Measurements from ENCODE around the gene RBPMS2. TPM values are rescaled to one million over a fixed set of nuclear protein-coding genes. Genes with fewer than 3 reads are reported as not detected.
A peak's percentile ranks its signal among the peaks of the same experiment; 100 is the strongest.

RBPMS2 gene
- total RNA-seq, 2 experiments from 2014 or later, result not detected

DNA sequence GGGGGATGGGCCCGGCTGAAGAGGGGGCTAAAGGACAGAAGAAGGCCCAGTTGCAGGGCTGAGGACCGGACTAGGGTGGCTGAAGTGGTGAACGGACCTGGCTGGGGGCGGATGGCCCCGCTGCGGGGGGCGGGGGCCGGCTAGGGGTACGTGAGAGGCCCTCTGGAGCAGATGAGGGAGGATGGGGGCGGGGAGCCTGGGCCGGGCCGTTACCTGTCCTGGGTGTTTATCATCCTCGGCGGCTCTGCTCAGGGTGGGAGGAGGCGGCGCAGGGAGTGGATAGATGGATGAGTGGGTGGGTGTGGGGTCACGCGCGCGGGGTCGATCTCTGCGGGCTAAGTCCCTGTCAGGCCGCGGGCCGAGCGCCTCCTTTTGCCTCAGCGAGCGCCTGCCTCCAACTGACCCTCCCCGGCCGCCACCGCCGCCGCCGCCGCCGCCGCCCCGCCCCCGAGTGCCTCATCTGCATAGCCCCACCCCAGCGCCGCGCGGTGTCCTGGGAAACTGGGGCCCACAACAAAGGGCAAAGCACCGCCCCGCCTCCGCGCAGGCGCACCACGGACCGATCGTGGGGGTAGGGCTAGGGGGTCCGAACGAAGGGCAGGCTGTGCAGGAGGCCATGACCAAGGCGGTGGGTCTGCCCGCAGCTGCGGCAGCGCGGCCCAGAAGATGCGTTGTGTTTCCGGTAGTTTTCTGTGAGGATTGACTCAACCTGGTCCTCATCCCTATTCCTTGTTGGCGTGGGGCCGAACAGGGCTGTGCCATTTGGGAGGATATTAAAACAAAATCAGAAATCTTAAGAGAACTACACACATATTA is 72.4 kb downstream of the RBPMS2 start:
- intact Hi-C loops (cut with DNase I, micrococcal nuclease), result loop anchor here in 1 of 2 experiments (5.0 kb wide), 2 partner anchors 541 to 584 kb away; partner anchors contain the start of genes PARP16 and PPIB
- no peaks in the 10 kb centered on the region for H3K27me3 ChIP-seq (ENCODE audit: control insufficient read depth in 1 of 2, insufficient read depth in 2 of 2, low read length in 2 of 2)
- peak; percentile 91 to 98 (median 94) for DNase-seq
- no peaks in the 10 kb centered on the region for H3K27me3 Mint-ChIP-seq
- H3K9me3 Mint-ChIP-seq, result no peaks in the 10 kb centered on the region
- H3K27ac ChIP-seq (ENCODE audit: low read depth in 1 of 2, low read length in 2 of 2), result peak overlapping the region; percentile 60 to 75
- H3K4me1 ChIP-seq (ENCODE audit: insufficient read depth, low read length), result peaks cover 54% of the 10 kb centered on the region
- H3K4me1 Mint-ChIP-seq (ENCODE audit: low read depth), result peaks cover 58% of the 10 kb centered on the region
- peak overlapping the region; percentile 91 for H3K4me3 ChIP-seq (ENCODE audit: low read length)
- CTCF ChIA-PET, result no interaction called here
- ATAC-seq (ENCODE audit: poor library complexity), result peak; percentile 96
- peak overlapping the region; percentile 85 for H3K4me3 Mint-ChIP-seq
- H3K36me3 ChIP-seq (ENCODE audit: insufficient read depth, low read length), result no peaks in the 10 kb centered on the region
- POLR2A ChIA-PET, result interaction anchor here (1.0 to 2.4 kb wide), 3 partner anchors 14 to 191 kb away, joined by 3 to 11 read pairs (median 4); no protein-coding TSS in a partner anchor
- H3K27ac Mint-ChIP-seq, result peak overlapping the region; percentile 62
- peaks cover 11% of the 10 kb centered on the region for H3K36me3 Mint-ChIP-seq (ENCODE audit: low read depth)
- no peaks in the 10 kb centered on the region for H3K9me3 ChIP-seq (ENCODE audit: control insufficient read depth in 1 of 2, insufficient read depth in 1 of 2, low read length in 2 of 2)
- TF ChIP-seq, protein P1, sequence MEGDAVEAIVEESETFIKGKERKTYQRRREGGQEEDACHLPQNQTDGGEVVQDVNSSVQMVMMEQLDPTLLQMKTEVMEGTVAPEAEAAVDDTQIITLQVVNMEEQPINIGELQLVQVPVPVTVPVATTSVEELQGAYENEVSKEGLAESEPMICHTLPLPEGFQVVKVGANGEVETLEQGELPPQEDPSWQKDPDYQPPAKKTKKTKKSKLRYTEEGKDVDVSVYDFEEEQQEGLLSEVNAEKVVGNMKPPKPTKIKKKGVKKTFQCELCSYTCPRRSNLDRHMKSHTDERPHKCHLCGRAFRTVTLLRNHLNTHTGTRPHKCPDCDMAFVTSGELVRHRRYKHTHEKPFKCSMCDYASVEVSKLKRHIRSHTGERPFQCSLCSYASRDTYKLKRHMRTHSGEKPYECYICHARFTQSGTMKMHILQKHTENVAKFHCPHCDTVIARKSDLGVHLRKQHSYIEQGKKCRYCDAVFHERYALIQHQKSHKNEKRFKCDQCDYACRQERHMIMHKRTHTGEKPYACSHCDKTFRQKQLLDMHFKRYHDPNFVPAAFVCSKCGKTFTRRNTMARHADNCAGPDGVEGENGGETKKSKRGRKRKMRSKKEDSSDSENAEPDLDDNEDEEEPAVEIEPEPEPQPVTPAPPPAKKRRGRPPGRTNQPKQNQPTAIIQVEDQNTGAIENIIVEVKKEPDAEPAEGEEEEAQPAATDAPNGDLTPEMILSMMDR (IDR thresholded peaks at IDR 0.05), result no peak

DNA sequence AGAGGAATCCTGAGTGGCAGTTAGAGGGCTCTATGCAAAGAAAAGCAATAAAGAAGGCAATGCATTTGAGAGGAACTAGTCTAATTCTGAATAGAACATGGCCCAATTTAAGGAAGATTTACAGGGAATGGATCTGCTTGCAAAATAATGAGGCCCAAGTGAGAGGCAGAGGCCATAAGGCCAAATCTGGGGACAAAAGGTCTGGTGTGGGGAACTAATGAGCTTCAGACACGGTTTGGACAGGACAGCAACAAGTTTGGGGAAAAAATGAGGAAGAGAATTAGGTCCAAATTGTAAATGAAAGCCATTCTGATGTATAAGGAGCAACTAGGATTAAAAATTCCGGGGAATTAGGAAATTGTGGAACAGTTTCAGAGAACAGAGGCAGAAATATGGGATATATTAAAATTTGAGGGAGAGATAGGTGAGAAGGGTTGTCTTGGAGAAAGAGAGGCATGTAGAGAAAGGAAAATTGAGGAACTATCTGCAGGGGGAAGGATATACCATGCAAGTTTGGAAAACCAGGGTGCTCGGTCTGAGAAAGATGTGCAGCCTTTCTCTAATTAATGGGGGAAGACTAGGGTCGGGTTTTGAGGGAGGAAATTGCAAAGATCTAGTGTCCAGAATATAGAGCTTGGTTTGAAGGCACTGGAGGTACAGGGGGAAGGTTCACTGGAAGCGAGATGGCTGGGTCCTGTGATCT is 73.8 kb downstream of the RBPMS2 start:
- Histone ChIP-seq H3K36me3 (ENCODE audit: insufficient read depth, low read length) (no peaks in the 10 kb centered on the region), H3K27me3 (ENCODE audit: control insufficient read depth in 1 of 2, insufficient read depth in 2 of 2, low read length in 2 of 2) (no peaks in the 10 kb centered on the region), H3K4me1 (ENCODE audit: insufficient read depth, low read length) (peaks cover 57% of the 10 kb centered on the region), H3K4me3 (ENCODE audit: low read length) (peak overlapping the region; percentile 91), H3K9me3 (ENCODE audit: control insufficient read depth in 1 of 2, insufficient read depth in 1 of 2, low read length in 2 of 2) (no peaks in the 10 kb centered on the region), H3K27ac (ENCODE audit: low read depth in 1 of 2, low read length in 2 of 2) (no peak overlapping the region)
- no peaks in the 10 kb centered on the region for H3K9me3 Mint-ChIP-seq
- H3K4me1 Mint-ChIP-seq (ENCODE audit: low read depth), result peaks cover 68% of the 10 kb centered on the region
- no peak for DNase-seq
- TF ChIP-seq, protein P1 (IDR thresholded peaks at IDR 0.05), result no peak
- no peaks in the 10 kb centered on the region for H3K27me3 Mint-ChIP-seq
- ATAC-seq (ENCODE audit: poor library complexity), result no peak
- ChIA-PET POLR2A (interaction anchor here (1.1 to 1.3 kb wide), 2 partner anchors 26 to 192 kb away, joined by 3 to 4 read pairs; no protein-coding TSS in a partner anchor), CTCF (interaction anchor here (0.6 to 2.3 kb wide), 3 partner anchors 26 to 1761 kb away, joined by 3 to 9 read pairs (median 3); no protein-coding TSS in a partner anchor)
- intact Hi-C loops (cut with DNase I, micrococcal nuclease), result loop anchor here in 1 of 2 experiments (5.0 kb wide), 2 partner anchors 539 to 586 kb away; partner anchors contain the start of genes PARP16 and PPIB
- peaks cover 11% of the 10 kb centered on the region for H3K36me3 Mint-ChIP-seq (ENCODE audit: low read depth)
- H3K4me3 Mint-ChIP-seq, result peak overlapping the region; percentile 85
- peak overlapping the region; percentile 62 for H3K27ac Mint-ChIP-seq

GRCh38 chr15:64701051-64701450 is 74.3 kb downstream of the RBPMS2 start:
- ATAC-seq (ENCODE audit: poor library complexity) (no peak), DNase-seq (peak in 1 of 14 experiments; percentile 17)
- Mint-ChIP-seq H3K27me3 (no peaks in the 10 kb centered on the region), H3K9me3 (no peaks in the 10 kb centered on the region), H3K4me3 (peak overlapping the region; percentile 85), H3K36me3 (ENCODE audit: low read depth) (peaks cover 16% of the 10 kb centered on the region), H3K4me1 (ENCODE audit: low read depth) (peaks cover 74% of the 10 kb centered on the region), H3K27ac (peak overlapping the region; percentile 62)
- CTCF ChIA-PET, result interaction anchor here (0.7 to 2.3 kb wide), 3 partner anchors 27 to 1761 kb away, joined by 3 to 9 read pairs (median 5); no protein-coding TSS in a partner anchor
- Histone ChIP-seq H3K27me3 (ENCODE audit: control insufficient read depth in 1 of 2, insufficient read depth in 2 of 2, low read length in 2 of 2) (no peaks in the 10 kb centered on the region), H3K4me3 (ENCODE audit: low read length) (no peak overlapping the region), H3K4me1 (ENCODE audit: insufficient read depth, low read length) (peaks cover 57% of the 10 kb centered on the region), H3K27ac (ENCODE audit: low read depth in 1 of 2, low read length in 2 of 2) (no peak overlapping the region), H3K9me3 (ENCODE audit: control insufficient read depth in 1 of 2, insufficient read depth in 1 of 2, low read length in 2 of 2) (no peaks in the 10 kb centered on the region), H3K36me3 (ENCODE audit: insufficient read depth, low read length) (peaks cover under 1% of the 10 kb centered on the region)
- POLR2A ChIA-PET, result interaction anchor here (1.1 to 1.3 kb wide), 2 partner anchors 27 to 193 kb away, joined by 3 to 4 read pairs; no protein-coding TSS in a partner anchor
- intact Hi-C loops (cut with DNase I, micrococcal nuclease), result loop anchor here in 1 of 2 experiments (5.0 kb wide), 2 partner anchors 539 to 586 kb away; partner anchors contain the start of genes PARP16 and PPIB
- TF ChIP-seq, protein P1 (IDR thresholded peaks at IDR 0.05), result no peak
